Stimulated activated CD8-positive, alpha-beta memory T cell treated with anti-CD3 and anti-CD28 coated beads, Interleukin-12 subunit alpha, Interleukin-12 subunit beta, amount 100 ng/mL, for 4 hours (primary cell): ENCODE results near the gene ADPGK.
A peak's percentile ranks its signal among the peaks of the same experiment; 100 is the strongest.
"Not testable (repeated sequence)": the region's sequence is repeated elsewhere in the genome, so short reads cannot be mapped to it uniquely, and the experiment has no call there.

Experiments used
- DNase-seq: peaks from one replicate; pipeline ENCODE4 v3.0.0-alpha.2; 2020; ENCODE audit warnings: low read depth

ADPGK gene

DNA sequence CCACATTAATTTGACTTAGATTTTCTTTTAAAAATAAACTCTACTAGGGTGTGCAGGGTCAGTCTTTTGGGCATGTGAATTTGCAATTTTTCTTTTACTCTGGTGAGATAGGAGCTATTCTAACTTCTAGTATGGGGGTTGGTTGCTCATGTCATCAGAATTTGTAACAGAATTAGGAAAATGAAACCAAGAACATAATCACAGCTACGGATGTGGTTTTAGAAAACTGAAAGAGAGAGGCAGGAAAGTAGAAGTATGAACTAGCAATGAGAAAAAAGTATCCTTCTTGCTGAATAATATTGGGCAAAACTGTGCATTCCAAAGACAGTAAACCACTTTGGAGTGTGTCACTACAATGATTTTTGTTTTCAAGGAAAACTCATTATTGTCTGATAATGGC lies 43.3 kb downstream of the ADPGK start:
- no peak for DNase-seq

DNA sequence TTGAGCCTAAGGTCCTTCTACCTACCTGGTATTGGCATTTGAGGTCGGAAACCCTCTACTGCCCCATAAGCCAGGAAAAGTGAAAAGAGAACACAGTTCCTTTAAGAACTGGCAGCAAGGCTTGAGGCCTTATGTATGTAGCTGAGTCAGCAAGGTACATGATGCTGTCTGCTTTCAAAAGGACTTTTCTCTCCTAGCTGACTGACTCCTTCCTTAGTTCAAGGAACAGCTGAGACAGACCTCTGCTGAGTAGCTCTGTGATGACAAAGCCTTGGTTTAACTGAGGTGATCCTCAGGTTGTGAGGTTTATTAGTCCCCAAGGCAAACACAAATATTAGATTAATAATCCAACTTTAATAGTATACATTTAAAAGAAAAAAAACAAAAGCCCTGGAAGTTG lies 45.8 kb downstream of the ADPGK start:
- no peak for DNase-seq

DNA sequence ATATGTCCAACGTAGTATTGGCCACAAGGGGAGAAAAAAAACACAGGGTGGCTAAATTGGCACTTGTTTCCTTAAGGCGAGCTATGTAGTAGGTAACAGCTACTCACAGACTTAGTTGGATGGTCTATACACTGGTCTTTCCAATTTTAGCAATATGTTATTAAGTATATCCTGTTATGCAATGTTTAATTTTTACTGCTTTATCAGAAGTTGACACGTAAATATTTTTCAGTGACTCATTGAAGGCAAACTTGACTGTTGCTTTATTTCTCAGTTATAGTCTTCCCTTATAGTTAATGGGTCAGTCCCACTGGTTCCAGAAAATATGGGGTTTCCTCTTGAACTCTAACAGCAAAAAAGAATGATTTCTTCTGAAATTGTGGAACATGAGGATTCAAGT lies 46.5 kb downstream of the ADPGK start:
- no peak for DNase-seq

DNA sequence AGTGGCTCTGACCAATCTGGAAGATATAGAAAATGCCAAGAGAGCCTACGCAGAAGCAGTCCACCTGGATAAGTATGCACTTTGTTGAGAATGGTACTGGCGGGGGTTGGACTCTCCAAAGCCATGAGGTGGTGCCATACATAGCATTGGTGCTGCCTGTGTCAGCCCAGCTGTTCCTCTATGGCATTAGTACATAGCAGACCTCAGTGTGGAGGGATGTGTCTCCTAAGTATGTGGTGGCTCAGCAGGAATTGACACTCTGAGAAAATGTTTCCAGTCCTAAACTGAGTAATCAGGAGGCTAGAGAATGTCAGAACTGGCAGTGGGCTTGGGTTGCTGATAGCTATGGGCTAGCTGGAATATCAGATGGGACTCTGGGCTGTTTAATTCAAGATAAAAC lies 48.4 kb downstream of the ADPGK start:
- no peak for DNase-seq

DNA sequence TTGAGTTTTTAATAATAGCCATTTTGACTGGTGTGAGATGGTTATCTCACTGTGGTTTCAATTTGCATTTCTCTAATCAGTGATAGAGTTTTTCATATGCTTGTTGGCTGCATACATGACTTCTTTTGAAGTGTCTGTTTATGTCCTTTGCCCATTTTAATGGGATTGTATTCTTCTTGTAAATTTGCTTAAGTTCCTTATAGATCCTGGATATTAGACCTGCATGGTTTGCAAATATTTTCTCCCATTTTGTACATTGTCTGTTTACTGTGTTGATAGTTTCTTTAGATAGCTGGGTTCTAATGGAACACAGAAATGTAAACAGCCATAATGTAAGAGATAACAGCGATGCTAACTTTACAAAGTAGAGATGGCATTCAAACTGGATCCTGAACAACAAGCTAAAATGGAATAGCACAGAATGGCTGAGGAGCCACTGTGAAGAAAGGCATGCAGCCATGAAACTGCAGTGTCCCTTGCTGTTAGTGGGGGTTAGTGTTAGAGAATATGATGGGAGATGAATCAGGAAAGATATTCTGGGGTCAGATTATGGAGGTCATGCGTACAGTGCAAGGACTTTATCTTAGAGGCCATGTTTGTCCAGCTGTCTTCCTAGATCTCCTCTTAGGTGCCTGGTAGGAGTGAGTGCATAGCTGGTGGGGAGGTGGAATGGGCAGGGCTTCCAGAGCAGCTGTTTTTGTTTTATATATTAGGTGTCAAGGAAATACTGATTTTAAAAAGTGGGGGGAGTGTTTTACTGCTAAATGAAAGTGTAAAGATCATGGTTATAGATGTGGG lies 49.4 kb downstream of the ADPGK start:
- no peak for DNase-seq

DNA sequence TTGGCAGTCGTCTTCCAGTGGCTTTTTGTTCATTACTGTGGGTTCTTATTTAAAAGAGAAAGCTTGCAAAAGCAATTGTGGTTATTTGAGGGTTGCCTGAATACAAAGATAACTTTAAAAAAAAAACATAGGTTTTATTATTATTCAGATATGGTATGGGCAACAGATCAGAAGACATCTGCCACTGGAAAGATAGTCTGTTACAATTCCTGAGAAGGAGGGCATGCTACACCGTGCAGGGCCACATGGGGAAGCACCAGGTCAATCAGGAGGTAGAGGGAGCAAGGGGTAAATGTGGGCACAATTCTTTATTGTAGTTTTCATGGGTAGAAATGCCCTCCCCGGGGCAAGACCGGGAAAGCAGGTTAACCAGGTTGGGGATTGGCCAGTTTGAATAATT lies 51.0 kb downstream of the ADPGK start:
- DNase-seq: no peak

DNA sequence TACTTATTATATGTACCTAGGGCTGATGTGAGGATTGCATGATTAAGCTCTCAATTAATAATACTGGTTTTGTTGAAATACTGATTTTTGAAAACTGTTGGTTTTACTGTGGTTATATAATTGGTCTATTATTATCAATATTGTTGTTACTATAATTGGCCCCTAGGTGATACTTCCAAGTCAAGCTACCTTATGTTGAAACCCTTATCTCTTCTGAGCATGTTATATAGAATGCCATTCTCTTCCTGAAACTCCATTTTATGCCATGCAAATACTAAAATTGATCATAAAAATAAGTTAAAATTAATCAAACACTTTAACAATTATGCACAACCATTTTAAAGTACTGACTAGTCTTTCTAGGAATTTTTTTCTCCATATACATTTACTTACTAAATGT lies 51.5 kb downstream of the ADPGK start:
- no peak for DNase-seq

DNA sequence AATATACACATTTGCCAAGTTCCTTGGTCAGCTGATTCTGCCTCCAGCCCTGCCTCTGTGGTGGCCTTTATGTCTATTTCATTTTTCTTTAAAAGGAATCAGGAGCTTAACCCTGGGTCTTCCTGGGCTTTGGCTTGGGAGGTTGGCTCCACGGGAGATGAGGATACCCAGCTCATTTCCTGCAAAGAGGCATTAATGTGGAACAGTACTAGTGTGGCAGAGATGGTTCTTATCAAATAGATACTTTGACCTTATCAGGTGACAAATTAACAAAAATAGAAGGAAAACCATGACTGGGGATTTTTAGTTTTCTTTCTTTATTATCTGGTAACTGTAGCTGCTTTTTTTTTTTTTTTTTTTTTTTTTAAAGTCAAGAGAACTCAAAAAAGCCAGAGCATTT lies 54.7 kb downstream of the ADPGK start:
- DNase-seq: no peak

DNA sequence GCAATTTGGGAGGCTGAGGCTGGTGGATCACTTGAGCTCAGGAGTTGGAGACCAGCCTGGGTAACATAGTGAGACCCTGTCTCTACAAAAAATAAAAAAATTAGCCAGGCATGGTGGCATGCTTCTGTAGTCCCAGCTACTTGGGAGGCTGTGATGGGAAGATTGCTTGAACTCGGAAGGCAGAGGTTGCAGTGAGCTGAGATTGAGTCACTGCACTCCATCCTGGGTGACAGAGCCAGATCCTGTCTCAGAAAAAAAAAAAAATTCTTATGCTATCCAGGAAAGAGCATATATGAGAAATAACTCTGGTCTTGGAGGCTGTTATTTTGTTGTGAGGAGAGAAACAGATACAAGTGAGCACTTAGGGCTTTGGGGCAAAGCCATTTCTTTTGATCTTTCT lies 55.3 kb downstream of the ADPGK start:
- not testable (repeated sequence) for DNase-seq

DNA sequence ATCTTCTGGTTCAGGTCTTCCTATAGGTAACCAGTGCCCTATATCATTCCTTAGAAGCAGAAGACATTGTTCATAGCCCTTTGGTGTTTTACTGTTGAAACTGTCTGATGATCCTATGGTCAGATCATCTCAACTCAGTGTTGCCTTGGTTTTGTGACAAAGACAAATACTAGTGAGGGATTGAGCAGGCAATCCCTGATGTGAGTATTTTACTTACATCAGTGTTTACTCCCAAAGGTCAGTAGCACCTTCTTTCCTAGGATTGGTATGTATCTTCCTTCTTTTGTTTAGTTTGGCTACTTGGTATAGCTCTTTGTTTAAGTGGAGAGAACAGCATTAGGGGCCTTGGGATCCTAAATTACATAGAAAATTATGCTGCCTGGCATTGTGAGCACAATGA lies 56.4 kb downstream of the ADPGK start:
- no peak for DNase-seq

DNA sequence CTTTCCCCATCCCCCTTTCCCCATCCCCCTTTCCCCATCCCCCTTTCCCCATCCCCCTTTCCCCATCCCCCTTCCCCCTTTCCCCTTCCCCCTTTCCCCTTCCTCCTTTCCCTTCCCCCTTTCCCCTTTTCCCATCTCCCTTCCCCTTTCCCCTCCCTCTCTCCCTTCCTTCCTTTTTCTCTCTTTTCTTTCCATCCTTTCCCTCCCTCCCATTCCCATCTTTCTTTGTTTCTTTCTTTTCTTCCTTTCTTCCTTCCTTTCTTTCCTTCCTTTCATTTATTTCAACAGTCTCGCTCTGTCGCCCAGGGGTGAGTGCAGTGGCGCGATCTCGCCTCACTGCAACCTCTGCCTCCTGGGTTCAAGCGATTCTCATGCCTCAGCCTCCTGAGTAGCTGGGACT lies 57.7 kb downstream of the ADPGK start:
- not testable (repeated sequence) for DNase-seq

DNA sequence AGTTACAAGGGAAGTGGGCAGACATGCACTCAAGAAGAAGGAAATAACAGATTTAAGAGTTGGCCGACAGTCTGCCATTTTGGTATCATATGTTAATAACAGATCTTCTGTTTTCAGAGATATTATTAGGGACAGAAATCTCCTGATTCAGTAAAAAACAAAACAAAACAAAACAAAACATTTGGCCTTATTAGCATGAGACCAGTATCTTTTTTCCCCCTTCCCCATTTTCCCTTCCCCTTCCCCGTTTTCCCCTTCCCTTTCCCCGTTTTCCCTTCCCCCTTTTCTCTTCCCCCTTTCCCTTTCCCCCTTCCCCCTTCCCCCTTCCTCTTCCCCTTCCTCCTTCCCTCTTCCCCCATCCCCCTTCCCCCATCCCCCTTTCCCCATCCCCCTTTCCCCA lies 58.1 kb downstream of the ADPGK start:
- DNase-seq: no peak

DNA sequence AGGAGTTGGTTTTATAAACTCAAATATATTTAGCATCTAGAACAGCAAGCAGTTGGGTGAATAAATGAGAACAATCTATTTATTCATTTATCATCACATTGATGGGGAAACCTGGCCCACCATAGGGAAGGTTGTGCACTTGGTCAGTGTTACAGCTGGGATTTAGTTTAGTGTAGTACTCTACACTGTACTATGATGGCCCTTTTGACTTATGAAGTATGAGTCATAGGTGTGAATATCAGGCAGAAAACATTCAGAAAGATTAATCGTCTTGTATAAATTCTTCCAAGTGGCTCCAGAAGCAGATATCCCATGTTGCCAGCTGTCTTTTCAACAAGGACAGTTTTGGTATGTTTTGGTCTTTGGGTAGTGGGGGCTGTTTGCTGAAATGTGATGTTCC lies 59.5 kb downstream of the ADPGK start:
- DNase-seq: no peak

DNA sequence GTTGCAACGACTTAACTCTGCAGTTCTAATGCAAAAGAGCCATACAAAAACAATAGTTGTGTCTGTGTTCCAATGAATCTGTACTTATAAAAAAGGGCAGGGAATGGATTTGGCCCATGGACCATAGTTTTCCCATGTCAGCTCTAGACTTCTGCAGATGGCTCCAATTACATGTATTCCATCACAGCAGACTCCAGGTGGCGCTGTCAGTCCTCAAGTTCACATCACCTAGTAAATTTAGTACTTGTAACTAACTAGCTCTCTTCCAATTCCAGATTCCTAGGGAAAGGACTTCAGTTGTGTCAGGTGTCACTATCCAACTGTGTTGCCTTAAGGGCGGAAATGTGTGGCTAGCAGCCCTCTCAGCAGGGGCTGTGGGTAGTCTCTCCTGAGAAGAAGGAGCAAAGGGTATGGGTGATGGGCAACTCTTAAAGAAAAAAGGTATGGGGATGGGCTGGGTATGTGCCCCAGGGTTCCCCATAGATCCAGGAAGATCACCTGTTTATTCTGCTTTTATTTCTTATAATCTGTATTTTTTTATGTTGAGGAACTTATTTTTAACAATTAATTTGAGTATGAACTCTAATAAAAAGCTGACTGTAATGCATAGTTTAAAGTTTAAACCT lies 61.4 kb downstream of the ADPGK start:
- peak; percentile 21 for DNase-seq

DNA sequence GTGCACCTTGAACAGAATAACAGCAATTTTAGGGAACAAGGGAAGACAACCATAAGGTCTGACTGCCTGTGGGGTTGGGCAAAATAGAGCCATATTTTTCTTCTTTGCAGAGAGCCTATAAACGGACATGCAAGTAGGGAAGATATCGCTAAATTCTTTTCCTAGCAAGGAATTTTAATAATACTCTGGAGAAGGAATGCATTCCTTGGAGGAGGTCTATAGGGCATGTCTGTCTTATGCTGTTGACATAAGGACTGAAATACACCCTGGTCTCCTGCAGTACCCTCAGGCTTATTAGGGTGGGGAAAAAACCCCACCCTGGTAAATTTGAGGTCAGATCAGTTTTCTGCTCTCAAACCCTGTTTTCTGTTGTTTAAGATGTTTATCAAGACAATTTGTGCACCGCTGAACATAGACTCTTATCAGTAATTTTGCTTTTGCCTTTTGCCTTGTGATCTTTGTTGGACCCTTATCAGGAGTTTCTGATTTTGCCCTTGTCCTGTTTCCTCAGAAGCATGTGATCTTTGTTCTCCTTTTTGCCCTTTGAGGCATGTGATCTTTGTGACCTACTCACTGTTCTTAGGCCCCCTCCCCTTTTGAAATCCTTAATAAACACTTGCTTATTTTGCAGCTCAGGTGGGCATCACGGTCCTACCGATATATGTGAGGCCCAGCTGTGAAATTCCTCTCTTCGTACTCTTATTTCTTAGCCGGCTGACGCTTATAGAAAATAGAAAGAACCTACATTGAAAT lies 74.8 kb downstream of the ADPGK start:
- DNase-seq: not testable (repeated sequence)

DNA sequence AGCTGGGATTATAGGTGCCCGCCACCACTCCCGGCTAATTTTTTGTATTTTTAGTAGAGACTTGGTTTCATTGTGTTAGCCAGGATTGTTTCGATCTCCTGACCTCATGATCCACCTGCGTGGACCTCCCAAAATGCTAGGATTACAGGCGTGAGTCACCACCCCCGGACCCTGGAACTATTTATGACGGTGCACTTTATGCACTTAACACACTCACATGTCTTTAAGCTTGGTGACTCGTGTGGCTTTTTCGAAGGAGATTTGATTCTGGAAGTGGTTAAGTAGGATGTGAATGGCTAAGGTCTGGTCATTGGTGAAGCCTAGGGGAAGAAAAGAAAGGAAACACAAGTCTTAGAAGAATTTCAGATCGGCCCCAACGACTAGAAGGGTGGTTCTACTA lies 77.3 kb downstream of the ADPGK start:
- DNase-seq: no peak
